ENCODE data around the gene DLG4. TPM values are rescaled to one million over a fixed set of nuclear protein-coding genes. Genes with fewer than 3 reads are reported as not detected.
A peak's percentile ranks its signal among the peaks of the same experiment; 100 is the strongest.

The DLG4 gene
- total and polyA plus RNA-seq, 5 donors from 2014 or later = 0.22 to 2.9 (median 0.50) TPM

DNA sequence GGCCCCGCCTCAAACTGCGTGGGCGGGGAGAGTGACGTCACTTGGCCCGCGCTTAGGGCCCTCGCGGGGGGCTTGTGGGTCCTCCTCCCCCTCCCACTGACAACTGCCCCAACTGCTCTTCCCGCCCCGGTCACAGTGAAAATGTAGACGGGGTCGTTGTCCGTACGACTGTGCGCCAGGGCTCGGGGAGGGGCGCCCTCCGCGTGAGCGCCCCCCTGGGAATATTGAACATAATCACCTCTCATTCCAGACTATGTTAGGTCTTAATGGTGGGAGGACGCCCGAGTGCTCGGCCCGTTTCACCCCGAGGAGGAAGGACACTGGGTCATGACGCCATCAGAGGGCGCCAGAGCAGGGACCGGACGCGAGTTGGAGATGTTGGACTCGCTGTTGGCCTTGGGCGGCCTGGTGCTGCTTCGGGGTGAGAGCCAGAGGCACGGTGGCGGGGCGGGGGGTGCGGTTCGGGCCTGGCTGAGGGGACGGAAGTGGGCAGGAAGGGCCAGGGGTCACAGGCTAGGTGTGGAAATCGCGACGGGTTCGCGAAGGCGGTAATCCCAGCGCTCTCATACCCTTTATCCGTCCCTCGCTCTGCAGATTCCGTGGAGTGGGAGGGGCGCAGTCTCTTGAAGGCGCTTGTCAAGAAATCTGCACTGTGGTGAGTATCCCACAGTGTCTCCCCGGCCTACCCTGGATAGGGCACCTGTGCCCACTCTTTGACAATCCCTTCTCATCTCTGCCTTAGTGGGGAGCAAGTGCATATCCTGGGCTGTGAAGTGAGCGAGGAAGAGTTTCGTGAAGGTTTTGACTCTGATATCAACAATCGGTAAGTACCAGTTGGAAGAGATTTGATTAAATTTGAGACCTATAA, 32.8 kb upstream of the DLG4 start, which contains the start of gene ELP5:
Gene ELP5, plus strand, starts transcription at position 40 of the 868 bp plus-strand sequence. Its CDS starts 336 bp downstream, at position 376.
- Mint-ChIP-seq H3K27ac (peak within 1 kb of the TSS; percentile 99 to 100 (median 99)), H3K4me3 (peak within 1 kb of the TSS; percentile 95 to 97 (median 96)), H3K4me1 (peaks cover 11 to 45% (median 31%) of the 10 kb centered on the region in 4 donors), H3K27me3 (no peaks in the 10 kb centered on the region), H3K9me3 (no peaks in the 10 kb centered on the region), H3K36me3 (peaks cover 11% of the 10 kb centered on the region)
- peaks cover 12% of the 10 kb centered on the region for H3K36me3 ChIP-seq (ENCODE audit: control insufficient read depth, insufficient read depth, low read length)
- H3K4me3 ChIP-seq (ENCODE audit: low read depth, low read length) = peak within 1 kb of the TSS; percentile 77
- H3K27me3 ChIP-seq (ENCODE audit: control insufficient read depth, insufficient read depth, low read length) = no peaks in the 10 kb centered on the region
- ATAC-seq (ENCODE audit: low read depth in 2 of 2) = peak; percentile 33 to 48
- no peaks in the 10 kb centered on the region for H3K9me3 ChIP-seq (ENCODE audit: control insufficient read depth in 2 of 2, low read length in 2 of 2)
- peak within 1 kb of the TSS; percentile 100 for H3K27ac ChIP-seq (ENCODE audit: insufficient read depth, low read length, poor library complexity, severe bottlenecking)
- DNase-seq = peak; percentile 82 to 92 (median 86)
- H3K4me1 ChIP-seq (ENCODE audit: control insufficient read depth, insufficient read depth, low read length, poor library complexity, severe bottlenecking) = peaks cover 41% of the 10 kb centered on the region

DNA sequence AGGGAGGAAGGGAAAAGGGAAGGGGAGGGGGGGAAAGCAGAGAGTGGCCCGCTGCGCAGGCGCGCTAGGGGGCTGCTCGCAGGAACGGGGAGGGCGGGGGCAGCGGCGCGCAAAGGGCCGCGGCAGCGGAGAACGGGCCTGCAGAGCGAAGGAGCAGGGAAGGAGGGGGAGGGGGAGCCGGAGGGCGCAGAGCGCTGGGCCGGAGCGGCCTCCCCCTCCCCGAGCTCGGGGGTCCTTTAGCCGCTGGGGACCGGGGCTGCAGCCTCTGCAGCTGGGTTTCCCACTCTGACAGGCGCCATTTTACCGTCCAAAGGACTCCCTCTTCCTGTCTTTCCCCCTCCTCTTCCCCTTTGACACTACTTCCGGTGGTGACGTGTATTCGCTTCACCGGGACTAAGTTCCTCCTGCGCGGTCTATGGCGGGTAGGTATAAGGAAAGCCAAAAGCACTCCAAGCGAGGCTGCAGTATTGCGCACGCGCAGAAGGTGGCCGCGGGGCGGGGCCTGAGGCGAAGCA, 32.1 kb upstream of the DLG4 start, which contains the start of gene CTDNEP1:
Gene CTDNEP1, minus strand, starts transcription at position 74 of the 515 bp plus-strand sequence. CDS start 438 bp downstream, outside the sequence.
- Mint-ChIP-seq H3K27me3 (no peaks in the 10 kb centered on the region), H3K4me3 (peak within 1 kb of the TSS; percentile 95 to 97 (median 96)), H3K27ac (peak within 1 kb of the TSS; percentile 99 to 100 (median 99)), H3K9me3 (no peaks in the 10 kb centered on the region), H3K4me1 (peaks cover 11 to 50% (median 34%) of the 10 kb centered on the region in 4 donors), H3K36me3 (peaks cover 9% of the 10 kb centered on the region)
- Histone ChIP-seq H3K36me3 (ENCODE audit: control insufficient read depth, insufficient read depth, low read length) (peaks cover 13% of the 10 kb centered on the region), H3K9me3 (ENCODE audit: control insufficient read depth in 2 of 2, low read length in 2 of 2) (no peaks in the 10 kb centered on the region), H3K27ac (ENCODE audit: insufficient read depth, low read length, poor library complexity, severe bottlenecking) (peak within 1 kb of the TSS; percentile 100), H3K4me3 (ENCODE audit: low read depth, low read length) (peak within 1 kb of the TSS; percentile 77), H3K27me3 (ENCODE audit: control insufficient read depth, insufficient read depth, low read length) (no peaks in the 10 kb centered on the region), H3K4me1 (ENCODE audit: control insufficient read depth, insufficient read depth, low read length, poor library complexity, severe bottlenecking) (peaks cover 41% of the 10 kb centered on the region)
- ATAC-seq (ENCODE audit: low read depth in 2 of 2) = peak; percentile 92 to 94
- DNase-seq = peak; percentile 98 to 99 (median 99)

DNA sequence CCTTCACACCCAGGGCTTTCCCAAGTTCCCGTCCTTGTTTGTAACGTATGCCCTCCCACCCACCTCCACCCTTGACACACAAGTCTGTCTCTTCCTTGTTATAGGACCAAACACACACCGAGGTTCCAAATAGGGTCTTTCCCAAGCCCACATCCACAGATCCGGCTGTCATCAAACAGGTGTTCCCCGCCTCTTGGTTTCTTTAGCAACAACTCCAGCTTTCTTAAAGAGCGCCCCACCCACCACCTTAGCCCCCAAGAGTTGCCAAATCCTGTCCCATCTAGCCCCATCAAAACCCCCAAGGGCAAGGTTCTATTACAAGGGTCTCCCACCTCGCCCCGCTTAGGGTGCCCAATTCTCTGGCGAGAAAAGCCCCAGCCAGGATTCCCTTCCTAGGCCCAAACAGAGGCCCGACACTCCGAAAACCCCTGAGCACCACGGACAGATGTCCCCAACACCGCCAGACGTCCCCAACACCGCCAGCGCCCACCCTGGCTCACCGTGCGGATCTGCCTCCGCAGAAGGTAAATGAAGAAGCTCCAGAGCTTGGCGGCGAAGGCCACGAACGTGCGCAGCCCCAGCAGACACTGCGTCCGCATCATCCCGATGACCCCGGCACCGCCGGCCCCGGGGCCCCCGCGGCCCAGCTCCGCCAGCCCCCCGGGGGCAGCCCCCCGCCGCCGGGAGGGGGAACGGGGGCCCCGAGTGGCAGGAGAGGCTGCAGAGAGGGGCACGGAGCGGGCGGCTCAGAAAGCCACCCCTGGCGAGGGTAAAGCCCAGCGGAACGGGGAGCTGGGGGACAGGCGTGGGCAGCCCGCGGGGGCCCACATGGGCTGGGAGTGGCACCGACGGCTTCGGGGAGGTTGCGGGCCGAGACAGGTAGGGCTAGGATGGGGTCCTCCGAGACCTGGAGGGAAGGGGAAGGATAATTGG, 31.3 kb upstream of the DLG4 start:
- H3K27me3 Mint-ChIP-seq = no peaks in the 10 kb centered on the region
- H3K4me3 Mint-ChIP-seq = peak overlapping the region; percentile 89 to 97 (median 96)
- no peaks in the 10 kb centered on the region for H3K9me3 Mint-ChIP-seq
- no peak for DNase-seq
- H3K4me1 Mint-ChIP-seq = peaks cover 11 to 54% (median 38%) of the 10 kb centered on the region in 4 donors
- H3K36me3 ChIP-seq (ENCODE audit: control insufficient read depth, insufficient read depth, low read length) = peaks cover 17% of the 10 kb centered on the region
- H3K27ac ChIP-seq (ENCODE audit: insufficient read depth, low read length, poor library complexity, severe bottlenecking) = peak overlapping the region; percentile 100
- peak overlapping the region; percentile 77 for H3K4me3 ChIP-seq (ENCODE audit: low read depth, low read length)
- peaks cover 12% of the 10 kb centered on the region for H3K36me3 Mint-ChIP-seq
- H3K9me3 ChIP-seq (ENCODE audit: control insufficient read depth in 2 of 2, low read length in 2 of 2) = no peaks in the 10 kb centered on the region
- H3K4me1 ChIP-seq (ENCODE audit: control insufficient read depth, insufficient read depth, low read length, poor library complexity, severe bottlenecking) = peaks cover 41% of the 10 kb centered on the region
- H3K27me3 ChIP-seq (ENCODE audit: control insufficient read depth, insufficient read depth, low read length) = no peaks in the 10 kb centered on the region
- H3K27ac Mint-ChIP-seq = peak overlapping the region; percentile 90 to 96 (median 91)
- ATAC-seq (ENCODE audit: low read depth in 2 of 2) = no peak

DNA sequence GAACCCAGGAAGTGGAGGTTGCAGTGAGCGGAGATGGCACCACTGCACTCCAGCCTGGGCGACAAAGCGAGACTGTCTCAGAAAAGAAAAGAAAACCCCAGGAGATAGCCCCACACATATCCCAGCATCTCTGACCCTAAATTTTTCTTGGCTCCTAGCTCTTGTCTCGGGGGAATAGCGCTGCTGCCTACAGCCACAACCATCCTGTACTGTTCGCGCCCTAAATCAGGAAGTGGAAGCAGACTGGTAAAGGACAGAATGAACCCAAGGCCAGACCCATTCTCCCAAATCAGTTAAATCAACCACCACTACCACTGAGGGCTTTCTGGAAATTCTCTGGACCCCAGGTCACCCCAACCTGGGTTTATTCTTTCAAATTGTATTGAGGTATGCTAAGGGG, 30.2 kb upstream of the DLG4 start:
- H3K4me1 Mint-ChIP-seq = peaks cover 11 to 54% (median 37%) of the 10 kb centered on the region in 4 donors
- peaks cover 13% of the 10 kb centered on the region for H3K36me3 Mint-ChIP-seq

DNA sequence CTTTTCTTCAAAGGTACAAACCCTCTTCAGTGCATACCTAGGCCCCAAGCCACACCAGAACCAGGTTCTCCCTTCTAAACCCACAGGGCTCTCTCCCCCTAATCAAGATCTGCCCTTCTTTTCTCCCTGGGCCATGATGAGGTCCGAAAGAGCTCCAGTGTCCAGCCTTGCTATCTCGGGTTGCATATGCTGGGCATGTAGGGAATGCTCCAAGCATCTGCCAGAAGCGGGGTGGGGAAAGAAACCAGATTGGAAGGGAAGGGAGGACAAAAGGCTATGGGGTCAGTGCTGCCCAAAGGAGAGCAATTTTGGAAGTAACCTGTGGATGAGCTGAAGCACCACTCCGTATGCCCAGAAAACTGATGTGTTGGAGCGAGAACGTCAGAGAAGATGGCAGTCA, 29.6 kb upstream of the DLG4 start:
- H3K4me1 Mint-ChIP-seq = peaks cover 11 to 54% (median 36%) of the 10 kb centered on the region in 4 donors
- H3K4me1 ChIP-seq (ENCODE audit: control insufficient read depth, insufficient read depth, low read length, poor library complexity, severe bottlenecking) = peaks cover 41% of the 10 kb centered on the region
- no peaks in the 10 kb centered on the region for H3K9me3 ChIP-seq (ENCODE audit: control insufficient read depth in 2 of 2, low read length in 2 of 2)
- ATAC-seq (ENCODE audit: low read depth in 2 of 2) (no peak), DNase-seq (no peak)
- no peaks in the 10 kb centered on the region for H3K27me3 ChIP-seq (ENCODE audit: control insufficient read depth, insufficient read depth, low read length)
- H3K27ac Mint-ChIP-seq = peak overlapping the region in 2 of 3 donors; percentile 55 to 90
- H3K36me3 ChIP-seq (ENCODE audit: control insufficient read depth, insufficient read depth, low read length) = peaks cover 25% of the 10 kb centered on the region
- peak overlapping the region; percentile 89 to 93 (median 91) for H3K4me3 Mint-ChIP-seq
- H3K4me3 ChIP-seq (ENCODE audit: low read depth, low read length) = no peak overlapping the region
- H3K36me3 Mint-ChIP-seq = peaks cover 19% of the 10 kb centered on the region
- H3K27ac ChIP-seq (ENCODE audit: insufficient read depth, low read length, poor library complexity, severe bottlenecking) = no peak overlapping the region
- peaks cover 4% of the 10 kb centered on the region for H3K27me3 Mint-ChIP-seq
- H3K9me3 Mint-ChIP-seq = no peaks in the 10 kb centered on the region

More for the DNA sequence above, 30.2 kb upstream of the DLG4 start:
- Mint-ChIP-seq H3K4me3 (peak overlapping the region; percentile 89 to 97 (median 92)), H3K9me3 (no peaks in the 10 kb centered on the region), H3K27ac (peak overlapping the region in 2 of 3 donors; percentile 20 to 90), H3K27me3 (peaks cover under 1% of the 10 kb centered on the region)
- Histone ChIP-seq H3K9me3 (ENCODE audit: control insufficient read depth in 2 of 2, low read length in 2 of 2) (no peaks in the 10 kb centered on the region), H3K27me3 (ENCODE audit: control insufficient read depth, insufficient read depth, low read length) (no peaks in the 10 kb centered on the region), H3K4me3 (ENCODE audit: low read depth, low read length) (peak overlapping the region; percentile 77), H3K36me3 (ENCODE audit: control insufficient read depth, insufficient read depth, low read length) (peaks cover 23% of the 10 kb centered on the region), H3K4me1 (ENCODE audit: control insufficient read depth, insufficient read depth, low read length, poor library complexity, severe bottlenecking) (peaks cover 41% of the 10 kb centered on the region), H3K27ac (ENCODE audit: insufficient read depth, low read length, poor library complexity, severe bottlenecking) (peak overlapping the region; percentile 100)
- DNase-seq (no peak), ATAC-seq (ENCODE audit: low read depth in 2 of 2) (no peak)

DNA sequence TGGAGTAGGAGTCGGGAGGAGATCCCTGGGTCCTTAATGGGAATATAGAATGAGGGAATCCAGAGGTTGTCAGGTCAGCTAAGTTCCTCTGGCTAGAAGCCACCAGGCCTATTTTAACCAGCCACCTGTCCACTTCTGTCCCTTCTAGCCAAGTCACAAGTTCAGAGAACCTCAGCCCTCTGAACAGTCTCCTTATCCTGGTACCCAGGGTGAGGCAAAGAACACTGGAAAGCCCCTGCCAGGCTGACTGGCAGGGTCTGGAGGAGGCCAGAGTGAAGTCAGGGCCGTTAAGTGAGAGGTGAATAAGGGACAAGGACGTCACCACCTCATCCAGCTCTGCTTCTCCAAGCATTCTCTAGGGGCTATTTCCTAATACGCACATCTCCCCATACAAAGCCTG, 29.2 kb upstream of the DLG4 start:
- peaks cover 19% of the 10 kb centered on the region for H3K36me3 Mint-ChIP-seq
- DNase-seq = no peak
- peaks cover 41% of the 10 kb centered on the region for H3K4me1 ChIP-seq (ENCODE audit: control insufficient read depth, insufficient read depth, low read length, poor library complexity, severe bottlenecking)
- no peak for ATAC-seq (ENCODE audit: low read depth in 2 of 2)
- no peaks in the 10 kb centered on the region for H3K27me3 ChIP-seq (ENCODE audit: control insufficient read depth, insufficient read depth, low read length)
- peaks cover 7 to 52% (median 35%) of the 10 kb centered on the region in 4 donors for H3K4me1 Mint-ChIP-seq
- H3K4me3 ChIP-seq (ENCODE audit: low read depth, low read length) = no peak overlapping the region
- peak overlapping the region in 1 of 3 donors; percentile 90 for H3K27ac Mint-ChIP-seq
- H3K27ac ChIP-seq (ENCODE audit: insufficient read depth, low read length, poor library complexity, severe bottlenecking) = no peak overlapping the region
- peaks cover 4% of the 10 kb centered on the region for H3K27me3 Mint-ChIP-seq
- peaks cover 27% of the 10 kb centered on the region for H3K36me3 ChIP-seq (ENCODE audit: control insufficient read depth, insufficient read depth, low read length)
- H3K9me3 Mint-ChIP-seq = no peaks in the 10 kb centered on the region
- no peaks in the 10 kb centered on the region for H3K9me3 ChIP-seq (ENCODE audit: control insufficient read depth in 2 of 2, low read length in 2 of 2)
- peak overlapping the region; percentile 89 to 93 (median 91) for H3K4me3 Mint-ChIP-seq

DNA sequence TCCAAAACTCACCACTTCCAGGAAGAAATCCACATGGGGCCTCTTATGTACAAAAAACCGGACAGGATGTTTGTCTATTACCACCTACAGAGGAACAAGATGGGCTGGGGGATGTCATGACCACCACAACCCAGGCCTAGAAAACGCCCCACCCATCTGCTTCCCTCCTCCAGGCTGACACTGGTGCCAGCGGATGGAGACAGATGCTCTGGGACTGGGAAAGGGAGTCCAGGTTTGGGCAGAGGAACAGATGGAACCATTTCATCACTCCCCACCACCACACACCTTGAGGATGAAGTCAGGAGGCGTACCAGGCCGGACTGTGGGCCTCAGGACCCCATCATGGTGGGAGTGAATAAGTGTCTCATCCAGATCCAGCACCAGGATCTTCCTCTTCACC, 27.1 kb upstream of the DLG4 start:
- Mint-ChIP-seq H3K9me3 (no peaks in the 10 kb centered on the region), H3K4me1 (peaks cover 5 to 50% (median 32%) of the 10 kb centered on the region in 4 donors), H3K27me3 (peaks cover 14% of the 10 kb centered on the region), H3K36me3 (peaks cover 19% of the 10 kb centered on the region), H3K4me3 (peak overlapping the region in 3 of 4 donors; percentile 17 to 70 (median 56)), H3K27ac (peak overlapping the region in 1 of 3 donors; percentile 60)
- Histone ChIP-seq H3K4me3 (ENCODE audit: low read depth, low read length) (no peak overlapping the region), H3K27me3 (ENCODE audit: control insufficient read depth, insufficient read depth, low read length) (no peaks in the 10 kb centered on the region), H3K27ac (ENCODE audit: insufficient read depth, low read length, poor library complexity, severe bottlenecking) (no peak overlapping the region), H3K9me3 (ENCODE audit: control insufficient read depth in 2 of 2, low read length in 2 of 2) (no peaks in the 10 kb centered on the region), H3K36me3 (ENCODE audit: control insufficient read depth, insufficient read depth, low read length) (peaks cover 27% of the 10 kb centered on the region), H3K4me1 (ENCODE audit: control insufficient read depth, insufficient read depth, low read length, poor library complexity, severe bottlenecking) (peaks cover 37% of the 10 kb centered on the region)
- ATAC-seq (ENCODE audit: low read depth in 2 of 2) (no peak), DNase-seq (no peak)

Measured in CD4-positive, CD25-positive, alpha-beta regulatory T cell (primary cell).